ENCODE measurements around the gene LAMTOR4.

DNA sequence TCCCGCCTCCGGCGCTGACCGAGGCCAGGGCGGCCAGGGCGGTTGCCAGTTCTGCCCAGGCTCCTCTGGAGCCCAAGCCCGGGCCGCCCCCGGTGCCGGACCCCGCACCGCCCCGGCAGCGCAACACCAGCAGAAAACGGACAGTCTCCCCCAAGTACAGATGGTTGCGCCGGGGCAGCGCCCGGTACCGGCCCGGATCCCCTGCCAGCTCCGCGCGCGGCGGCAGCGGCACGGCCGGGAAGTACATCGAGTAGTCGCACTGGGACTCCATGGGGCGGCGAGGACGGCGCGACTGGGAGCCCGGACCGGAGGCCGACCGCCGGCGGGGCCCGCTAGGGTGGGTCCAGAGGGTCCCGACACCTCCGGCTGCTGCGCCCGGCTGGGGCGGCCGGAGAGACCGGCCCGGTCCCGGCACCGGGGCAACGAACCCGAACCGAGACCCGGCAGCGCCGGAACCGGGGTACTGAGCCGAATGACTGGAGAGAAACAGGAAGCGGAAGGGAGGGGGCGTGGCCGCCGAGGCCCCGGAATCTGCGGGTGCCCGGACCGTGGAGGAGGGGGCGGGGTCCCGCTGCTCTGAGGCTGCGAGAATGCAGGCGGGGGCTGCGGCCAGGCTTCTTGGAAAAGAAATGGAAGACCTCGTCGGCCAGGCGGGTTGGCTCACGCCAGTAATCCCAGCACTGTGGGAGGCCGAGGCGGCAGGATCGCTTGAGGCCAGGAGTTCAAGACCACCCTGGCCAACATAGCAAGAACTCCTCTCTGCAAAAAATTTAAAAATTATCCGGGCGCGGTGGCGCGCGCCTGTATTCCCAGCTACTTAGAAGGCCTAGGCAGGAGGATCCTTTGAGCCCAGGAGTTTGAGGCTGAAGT is 9.7 kb downstream of the LAMTOR4 start, which contains the start of gene TRAPPC14:
- TF ChIP-seq EP300 (conservative IDR thresholded peaks at IDR 0.05; ENCODE audit: poor library complexity, severe bottlenecking) (peak; percentile 29), MXI1 (conservative IDR thresholded peaks at IDR 0.05; ENCODE audit: poor library complexity, severe bottlenecking) (peak; percentile 82), TAF1 (IDR thresholded peaks at IDR 0.05; ENCODE audit: low read depth) (peak; percentile 35), POLR2AphosphoS5 (IDR thresholded peaks at IDR 0.05) (peak; percentile 68), RAD21 (conservative IDR thresholded peaks at IDR 0.05) (no peak), EZH2 (IDR thresholded peaks at IDR 0.05; ENCODE audit: borderline replicate concordance, insufficient read depth, low read length, poor library complexity, severe bottlenecking) (no peak), SMC3 (conservative IDR thresholded peaks at IDR 0.05; ENCODE audit: poor library complexity) (peak; percentile 33)
- TF ChIP-seq, protein P1, sequence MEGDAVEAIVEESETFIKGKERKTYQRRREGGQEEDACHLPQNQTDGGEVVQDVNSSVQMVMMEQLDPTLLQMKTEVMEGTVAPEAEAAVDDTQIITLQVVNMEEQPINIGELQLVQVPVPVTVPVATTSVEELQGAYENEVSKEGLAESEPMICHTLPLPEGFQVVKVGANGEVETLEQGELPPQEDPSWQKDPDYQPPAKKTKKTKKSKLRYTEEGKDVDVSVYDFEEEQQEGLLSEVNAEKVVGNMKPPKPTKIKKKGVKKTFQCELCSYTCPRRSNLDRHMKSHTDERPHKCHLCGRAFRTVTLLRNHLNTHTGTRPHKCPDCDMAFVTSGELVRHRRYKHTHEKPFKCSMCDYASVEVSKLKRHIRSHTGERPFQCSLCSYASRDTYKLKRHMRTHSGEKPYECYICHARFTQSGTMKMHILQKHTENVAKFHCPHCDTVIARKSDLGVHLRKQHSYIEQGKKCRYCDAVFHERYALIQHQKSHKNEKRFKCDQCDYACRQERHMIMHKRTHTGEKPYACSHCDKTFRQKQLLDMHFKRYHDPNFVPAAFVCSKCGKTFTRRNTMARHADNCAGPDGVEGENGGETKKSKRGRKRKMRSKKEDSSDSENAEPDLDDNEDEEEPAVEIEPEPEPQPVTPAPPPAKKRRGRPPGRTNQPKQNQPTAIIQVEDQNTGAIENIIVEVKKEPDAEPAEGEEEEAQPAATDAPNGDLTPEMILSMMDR (IDR thresholded peaks at IDR 0.05; ENCODE audit: poor library complexity, severe bottlenecking), result no peak

All from neural cell (in vitro differentiated cells).